ENCODE data around the gene SPATS2L.

- TF ChIP-seq POLR2AphosphoS5 (IDR thresholded peaks at IDR 0.05) (no peak), CTCF (IDR thresholded peaks at IDR 0.05) (no peak)
Measured at GRCh38 chr2:200310545-200310971, 4.1 kb downstream of the SPATS2L start.

Measured in esophagus muscularis mucosa (tissue), 3 donors.